PC-9 (cell line): ENCODE results near the gene LYG1.

Experiments used
- CTCF ChIP-seq: fragments of 200-600 bp; sonication (generic); conservative IDR thresholded peaks from 2 replicates; pipeline ENCODE4 v1.6.1; 2017; ENCODE audit warnings: mixed run types, antibody characterized with exemption, mild to moderate bottlenecking, moderate library complexity
- EZH2 ChIP-seq: fragments of 200-600 bp; sonication (generic); IDR thresholded peaks from 2 replicates; pipeline ENCODE4 v1.8.0; 2017; ENCODE audit warnings: antibody characterized with exemption, low read depth

- TF ChIP-seq CTCF, result no peak
- TF ChIP-seq EZH2, result no peak
Observed at GRCh38 chr2:99299580-99299979, 1.4 kb downstream of the LYG1 start.
